GM21367 (cell line): ENCODE results near the gene ETV3.
"Not testable (repeated sequence)": the region's sequence is repeated elsewhere in the genome, so short reads cannot be mapped to it uniquely, and the experiment has no call there.

ENCODE experiments used
- ATAC-seq: cut with Tn5 transposase; IDR thresholded peaks from one replicate; pipeline ENCODE4 v1.9.1; 2021; ENCODE audit not compliant: unreplicated experiment

The ETV3 gene

GRCh38 chr1:157113631-157114030, 24.6 kb downstream of the ETV3 start:
- no peak for ATAC-seq

GRCh38 chr1:157113106-157113505, 25.1 kb downstream of the ETV3 start:
- ATAC-seq, result no peak

GRCh38 chr1:157112186-157112867, 25.9 kb downstream of the ETV3 start:
- ATAC-seq, result no peak

- ATAC-seq, result no peak
Measured at GRCh38 chr1:157111396-157112165, 26.6 kb downstream of the ETV3 start.

GRCh38 chr1:157110686-157111085, 27.5 kb downstream of the ETV3 start:
- no peak for ATAC-seq

- no peak for ATAC-seq
Measured at GRCh38 chr1:157110003-157110402, 28.2 kb downstream of the ETV3 start.

GRCh38 chr1:157108448-157108847, 29.7 kb downstream of the ETV3 start:
- no peak for ATAC-seq

GRCh38 chr1:157107702-157108101, 30.5 kb downstream of the ETV3 start:
- ATAC-seq, result no peak

- ATAC-seq, result no peak
Measured at GRCh38 chr1:157106813-157107189, 31.4 kb downstream of the ETV3 start.

GRCh38 chr1:157105988-157106812, 32.0 kb downstream of the ETV3 start:
- ATAC-seq, result no peak

- ATAC-seq, result no peak
Measured at GRCh38 chr1:157105298-157105987, 32.8 kb downstream of the ETV3 start.

- no peak for ATAC-seq
Measured at GRCh38 chr1:157104598-157105293, 33.4 kb downstream of the ETV3 start.

GRCh38 chr1:157103268-157103667, 34.9 kb downstream of the ETV3 start:
- no peak for ATAC-seq

- no peak for ATAC-seq
Measured at GRCh38 chr1:157101149-157101548, 37.0 kb downstream of the ETV3 start.

GRCh38 chr1:157099633-157100009, 38.6 kb downstream of the ETV3 start, which contains the start of gene ETV3L:
ETV3L (minus strand) TSS chr1:157099808; CDS start chr1:157099523, 285 bp downstream.
- no peak for ATAC-seq

- not testable (repeated sequence) for ATAC-seq
Measured at GRCh38 chr1:157098987-157099632, 39.1 kb downstream of the ETV3 start.

- no peak for ATAC-seq
Measured at GRCh38 chr1:157098519-157098918, 39.7 kb downstream of the ETV3 start.

GRCh38 chr1:157097692-157098091, 40.5 kb downstream of the ETV3 start:
- no peak for ATAC-seq

- no peak for ATAC-seq
Measured at GRCh38 chr1:157096881-157097280, 41.3 kb downstream of the ETV3 start.

GRCh38 chr1:157095551-157095950, 42.6 kb downstream of the ETV3 start:
- ATAC-seq, result no peak
